GM18870 (cell line): ENCODE measurements around the gene CERKL.

ENCODE experiments used
- ATAC-seq: cut with Tn5 transposase; IDR thresholded peaks from one replicate; pipeline ENCODE4 v1.9.1; 2021; ENCODE audit warnings: moderate library complexity; ENCODE audit not compliant: unreplicated experiment

CERKL gene

GRCh38 chr2:181526014-181526413, 130.9 kb downstream of the CERKL start:
- no peak for ATAC-seq

- ATAC-seq = no peak
Measured at GRCh38 chr2:181523756-181524155, 133.1 kb downstream of the CERKL start.

- ATAC-seq = no peak
Measured at GRCh38 chr2:181520253-181520652, 136.7 kb downstream of the CERKL start.

DNA sequence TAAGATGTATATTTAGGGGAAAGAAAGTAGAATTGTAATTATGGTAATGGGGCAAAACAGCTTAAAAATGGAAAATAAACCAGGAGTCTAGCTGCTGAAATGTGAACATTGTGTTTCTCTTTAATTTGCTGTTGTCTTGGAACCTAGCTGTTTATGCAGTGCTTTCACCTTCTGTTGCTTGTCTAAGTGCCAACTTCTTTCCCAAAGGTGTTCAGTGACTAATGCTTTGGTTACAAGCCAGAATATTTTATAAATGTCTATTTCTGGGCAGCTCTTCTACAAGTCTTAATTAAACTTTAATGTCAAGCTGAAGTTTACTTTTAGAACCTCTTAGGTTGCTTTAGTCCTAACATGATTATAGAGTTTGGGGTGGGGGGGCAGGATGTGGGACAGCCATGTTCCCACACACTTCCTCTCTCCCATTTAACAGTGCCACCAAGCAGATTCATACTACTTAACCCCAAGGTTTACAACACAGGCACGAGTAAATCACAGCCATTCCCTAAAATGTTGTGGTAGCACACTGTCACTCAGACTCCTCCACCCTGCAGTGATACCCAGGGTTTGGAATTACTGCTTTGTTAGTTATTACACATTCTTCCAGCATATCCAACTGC, 139.1 kb downstream of the CERKL start:
- no peak for ATAC-seq

DNA sequence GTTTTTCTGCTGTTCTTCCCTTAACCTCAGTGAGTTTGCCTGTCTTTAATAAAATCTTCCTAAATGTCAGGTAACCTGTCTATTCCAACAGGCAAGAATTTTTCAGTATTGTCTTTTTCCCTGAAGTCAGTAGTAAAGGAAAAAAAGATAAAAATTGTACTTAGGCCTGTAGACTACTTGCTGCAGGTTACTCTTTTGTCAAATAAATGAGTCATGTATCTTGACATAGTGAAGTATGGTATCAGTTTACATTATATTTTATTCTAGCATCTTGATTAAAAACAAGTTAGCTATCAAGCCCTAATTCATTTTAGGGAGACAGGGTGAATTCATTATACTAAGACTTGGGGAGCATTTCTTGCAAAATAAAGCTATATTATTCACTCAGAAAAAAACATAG, 139.9 kb downstream of the CERKL start:
- ATAC-seq = no peak

- no peak for ATAC-seq
Measured at GRCh38 chr2:181515719-181516118, 141.2 kb downstream of the CERKL start.

GRCh38 chr2:181500201-181500600, 156.7 kb downstream of the CERKL start:
- no peak for ATAC-seq

- ATAC-seq = no peak
Measured at GRCh38 chr2:181499231-181499630, 157.7 kb downstream of the CERKL start.
